Measurements from ENCODE around the gene POMGNT1.
"Not testable (repeated sequence)": the region's sequence is repeated elsewhere in the genome, so short reads cannot be mapped to it uniquely, and the experiment has no call there.

Gene POMGNT1

GRCh38 chr1:46197964-46198811 is at the start of gene POMGNT1:
POMGNT1 (minus strand) TSS chr1:46198434; CDS start chr1:46197821, 613 bp downstream.
- DNase-seq (ENCODE audit: low read depth in 3 of 3, low spot score in 1 of 3): peak; percentile 15 to 74 (median 49)

DNA sequence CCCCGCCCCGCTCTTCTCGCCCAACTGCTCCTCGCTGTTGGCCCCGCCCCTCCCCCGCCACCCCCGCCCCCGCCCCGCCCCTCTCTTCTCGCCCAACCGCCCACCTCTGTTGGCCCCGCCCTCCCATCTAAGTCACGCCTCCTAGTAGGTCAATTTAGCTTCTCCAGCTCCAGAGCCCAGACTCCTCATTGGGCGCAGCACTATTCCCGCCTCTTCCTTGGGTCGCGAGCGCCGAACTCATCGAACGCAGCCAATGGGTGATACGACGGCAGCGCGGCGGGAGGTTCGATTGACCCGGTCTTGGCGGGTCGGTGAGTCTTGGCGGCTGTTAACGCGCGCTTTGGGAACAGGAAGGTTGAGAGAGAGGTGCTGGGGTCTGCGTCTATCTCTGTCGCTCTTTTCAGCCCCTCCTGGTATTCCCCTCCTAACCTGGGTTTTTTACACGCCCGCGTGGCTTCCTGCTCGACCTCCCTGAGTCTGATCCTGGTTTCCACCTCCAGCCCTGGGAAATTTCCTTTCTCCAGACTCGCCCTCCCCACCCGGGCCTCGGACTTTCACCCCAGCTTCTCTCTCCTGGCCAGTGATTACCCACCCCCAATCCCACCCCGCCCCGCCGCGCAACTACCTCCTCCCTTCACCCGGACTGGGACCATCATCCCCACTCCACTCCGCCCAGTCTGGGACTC is 49.3 kb upstream of the POMGNT1 start, which contains the start of gene RAD54L:
TSS of gene RAD54L (plus strand) at position 328 of the 686 bp plus-strand sequence. CDS start 643 bp downstream, outside the sequence.
- peak; percentile 90 to 92 (median 91) for DNase-seq (ENCODE audit: low read depth in 3 of 3, low spot score in 1 of 3)

- DNase-seq (ENCODE audit: low read depth in 3 of 3, low spot score in 1 of 3): peak in 1 of 3 donors; percentile 43
Observed at GRCh38 chr1:46246548-46247435, 48.6 kb upstream of the POMGNT1 start.

GRCh38 chr1:46246136-46246535 is 47.9 kb upstream of the POMGNT1 start:
- not testable (repeated sequence) for DNase-seq (ENCODE audit: low read depth in 3 of 3, low spot score in 1 of 3)

- DNase-seq (ENCODE audit: low read depth in 3 of 3, low spot score in 1 of 3): no peak
Observed at GRCh38 chr1:46244656-46245371, 46.6 kb upstream of the POMGNT1 start.

- not testable (repeated sequence) for DNase-seq (ENCODE audit: low read depth in 3 of 3, low spot score in 1 of 3)
Observed at GRCh38 chr1:46243831-46244230, 45.6 kb upstream of the POMGNT1 start.

- no peak for DNase-seq (ENCODE audit: low read depth in 3 of 3, low spot score in 1 of 3)
Observed at GRCh38 chr1:46242918-46243317, 44.7 kb upstream of the POMGNT1 start.

GRCh38 chr1:46241733-46242132 is 43.5 kb upstream of the POMGNT1 start:
- not testable (repeated sequence) for DNase-seq (ENCODE audit: low read depth in 3 of 3, low spot score in 1 of 3)

DNA sequence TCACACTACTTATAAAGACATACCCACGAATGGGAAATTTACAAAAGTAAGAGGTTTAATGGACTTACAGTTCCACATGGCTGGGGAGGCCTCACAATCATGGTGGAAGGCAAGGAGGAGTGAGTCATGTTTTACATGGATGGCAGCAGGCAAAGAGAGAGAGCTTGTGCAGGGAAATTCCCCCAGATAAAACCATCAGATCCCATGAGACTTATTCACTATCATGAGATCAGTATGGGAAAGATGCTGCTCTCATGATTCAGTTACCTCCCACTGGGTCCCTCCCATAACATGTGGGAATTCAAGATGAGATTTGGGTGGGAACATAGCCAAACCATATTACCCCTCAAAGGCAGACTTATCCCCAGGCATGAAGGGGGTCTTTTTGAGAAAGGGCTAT is 40.6 kb upstream of the POMGNT1 start:
- not testable (repeated sequence) for DNase-seq (ENCODE audit: low read depth in 3 of 3, low spot score in 1 of 3)

- no peak for DNase-seq (ENCODE audit: low read depth in 3 of 3, low spot score in 1 of 3)
Observed at GRCh38 chr1:46236882-46237281, 38.6 kb upstream of the POMGNT1 start.

DNA sequence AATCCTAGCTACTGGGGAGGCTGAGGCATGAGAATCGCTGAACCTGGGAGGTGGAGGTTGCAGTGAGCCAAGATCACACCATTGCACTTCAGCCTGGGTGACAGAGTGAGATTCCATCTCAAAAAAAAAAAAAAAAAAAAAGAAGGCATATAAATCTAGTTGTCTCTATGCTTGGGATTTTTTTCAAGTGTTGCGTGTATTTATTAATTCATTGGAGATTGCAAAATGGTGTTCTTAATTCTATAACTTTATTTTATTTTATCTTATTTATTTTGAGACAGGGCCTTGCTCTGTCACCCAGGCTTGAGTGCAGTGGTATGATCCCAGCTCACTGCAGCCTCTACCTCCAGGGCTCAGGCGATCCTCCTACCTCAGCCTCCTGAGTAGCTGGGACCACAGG is 33.0 kb upstream of the POMGNT1 start:
- DNase-seq (ENCODE audit: low read depth in 3 of 3, low spot score in 1 of 3): not testable (repeated sequence)

DNA sequence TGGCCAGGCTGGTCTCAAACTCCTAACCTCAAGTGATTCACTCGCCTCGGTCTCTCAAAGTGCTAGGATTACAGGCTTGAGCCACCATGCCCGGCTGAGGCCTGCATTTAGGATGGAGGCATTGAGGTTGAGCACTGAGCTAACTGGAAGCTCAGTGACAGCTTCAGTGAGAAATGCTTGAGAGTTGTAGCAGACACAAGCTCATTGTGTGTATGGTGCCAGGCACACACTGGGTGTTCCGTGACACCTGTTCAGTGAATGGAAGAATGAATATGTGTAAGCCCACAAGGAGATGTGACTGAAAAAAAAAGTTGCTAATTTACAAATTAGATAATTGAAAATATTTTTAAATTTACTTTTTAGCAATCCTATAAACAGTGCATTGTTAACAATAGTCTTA is 26.7 kb upstream of the POMGNT1 start:
- no peak for DNase-seq (ENCODE audit: low read depth in 3 of 3, low spot score in 1 of 3)

DNA sequence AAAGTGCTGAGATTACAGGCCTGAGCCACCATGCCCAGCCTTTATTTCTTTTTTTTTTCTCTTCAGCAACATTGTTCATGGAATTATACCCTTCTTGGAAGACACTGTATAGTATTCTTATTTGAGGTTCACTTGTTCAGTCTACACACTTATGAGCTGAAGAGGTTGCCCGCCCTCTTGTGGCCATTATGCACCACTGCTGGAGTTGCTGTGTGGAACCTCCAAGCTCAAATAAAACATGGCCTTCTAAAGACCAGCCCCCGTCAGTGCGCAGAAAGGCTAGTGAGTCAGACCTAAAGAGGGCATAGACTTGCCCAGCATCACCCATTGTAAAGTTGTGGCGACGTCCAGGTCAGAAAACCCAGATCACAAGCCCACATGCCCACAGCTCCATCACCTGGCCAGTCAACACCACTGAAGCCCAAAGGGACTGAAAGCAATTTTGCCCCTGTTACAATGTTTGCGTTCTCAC is 25.3 kb upstream of the POMGNT1 start:
- peak in 1 of 3 donors; percentile 36 for DNase-seq (ENCODE audit: low read depth in 3 of 3, low spot score in 1 of 3)

DNA sequence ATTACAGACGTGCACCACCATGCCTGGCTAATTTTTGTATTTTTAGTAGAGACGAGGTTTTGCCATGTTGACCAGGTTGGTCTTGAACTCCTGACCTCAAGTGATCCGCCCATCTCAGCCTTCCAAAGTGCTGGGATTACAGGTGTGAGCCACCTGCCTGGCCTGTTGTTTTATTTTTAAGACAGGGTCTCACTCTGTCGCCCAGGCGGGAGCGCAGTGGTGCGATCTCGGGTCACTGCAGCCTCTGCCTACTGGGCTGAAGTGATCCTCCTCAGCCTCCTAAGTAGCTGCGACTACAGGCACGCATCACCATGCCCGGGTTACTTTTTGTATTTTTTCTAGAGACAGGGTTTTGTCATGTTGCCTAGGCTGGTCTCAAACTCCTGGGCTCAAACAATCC is 24.8 kb upstream of the POMGNT1 start:
- not testable (repeated sequence) for DNase-seq (ENCODE audit: low read depth in 3 of 3, low spot score in 1 of 3)

GRCh38 chr1:46221749-46222148 is 23.5 kb upstream of the POMGNT1 start:
- no peak for DNase-seq (ENCODE audit: low read depth in 3 of 3, low spot score in 1 of 3)

DNA sequence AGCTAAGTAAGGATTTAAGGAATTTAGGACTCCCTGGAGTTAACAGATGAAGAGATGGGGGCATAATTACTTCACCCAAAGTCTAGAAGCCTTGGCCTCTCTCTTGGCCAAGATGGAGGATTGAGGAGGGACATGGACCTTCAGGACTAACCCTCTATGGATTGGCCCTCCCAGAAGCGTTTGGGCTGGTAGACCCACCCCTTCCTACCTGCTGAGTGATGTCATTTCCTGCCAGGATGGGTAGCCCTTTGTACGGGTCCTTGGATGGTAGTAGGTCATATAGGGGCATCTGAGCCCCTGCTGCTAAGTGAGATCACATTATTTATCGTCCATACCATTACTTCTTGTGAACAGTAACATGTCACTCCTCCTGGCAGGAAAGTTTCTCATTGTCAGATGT is 22.6 kb upstream of the POMGNT1 start:
- DNase-seq (ENCODE audit: low read depth in 3 of 3, low spot score in 1 of 3): no peak

GRCh38 chr1:46219551-46220520 is 21.6 kb upstream of the POMGNT1 start:
- DNase-seq (ENCODE audit: low read depth in 3 of 3, low spot score in 1 of 3): no peak

GRCh38 chr1:46218443-46218842 is 20.2 kb upstream of the POMGNT1 start:
- DNase-seq (ENCODE audit: low read depth in 3 of 3, low spot score in 1 of 3): no peak

GRCh38 chr1:46215504-46215903 is 17.3 kb upstream of the POMGNT1 start:
- DNase-seq (ENCODE audit: low read depth in 3 of 3, low spot score in 1 of 3): no peak
